GM21367 (cell line): ENCODE data around the gene ATP1B1.
A peak's percentile ranks its signal among the peaks of the same experiment; 100 is the strongest.
"Not testable (repeated sequence)": the region's sequence is repeated elsewhere in the genome, so short reads cannot be mapped to it uniquely, and the experiment has no call there.

Experiments used
- ATAC-seq: cut with Tn5 transposase; IDR thresholded peaks from one replicate; pipeline ENCODE4 v1.9.1; 2021; ENCODE audit not compliant: unreplicated experiment

Gene ATP1B1

DNA sequence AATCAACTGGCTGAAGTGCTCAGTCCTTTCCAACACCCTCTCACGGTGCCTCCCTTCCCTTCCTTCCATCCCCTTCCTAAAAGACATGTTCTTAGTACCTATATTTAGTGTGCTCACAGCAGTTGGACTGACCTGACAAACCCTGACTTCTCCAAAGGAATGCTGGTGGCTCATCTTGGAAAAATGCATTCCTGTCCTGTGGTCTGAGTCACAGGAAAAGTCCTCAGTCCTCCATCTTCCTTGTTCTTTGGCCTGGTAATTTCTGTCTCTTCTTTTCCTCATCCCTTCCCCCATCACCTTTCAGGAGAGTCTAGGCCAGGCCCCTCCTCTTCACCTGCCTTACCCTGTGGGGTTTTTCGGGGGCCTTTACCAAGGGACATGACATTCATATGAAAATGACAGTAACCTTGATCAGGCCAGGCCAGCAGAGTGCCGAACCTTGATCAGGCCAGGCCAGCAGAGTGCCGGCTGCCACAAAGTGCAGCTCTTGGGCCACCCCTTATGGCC lies 7.2 kb downstream of the ATP1B1 start:
- no peak for ATAC-seq

- ATAC-seq: no peak
Observed at GRCh38 chr1:169115891-169116585, 9.5 kb downstream of the ATP1B1 start.

DNA sequence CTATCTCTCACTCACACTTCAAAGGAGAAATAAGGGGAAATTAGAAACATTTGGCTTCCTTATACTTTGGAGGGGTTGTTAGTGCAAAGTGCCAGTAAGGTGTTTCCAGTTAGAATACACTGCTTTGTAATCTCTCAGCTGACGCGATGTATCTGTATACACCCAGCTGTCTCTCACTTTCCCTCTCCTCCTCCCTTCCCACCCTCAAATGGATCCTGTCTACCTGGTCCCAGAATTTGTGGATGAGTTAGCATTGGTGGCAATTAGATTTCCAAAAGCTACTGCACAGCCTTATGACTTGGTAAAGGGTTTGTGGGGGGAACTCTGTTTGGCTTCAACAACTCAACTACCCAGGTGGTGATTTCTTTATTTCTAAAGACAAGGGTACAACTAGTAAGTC lies 10.5 kb downstream of the ATP1B1 start:
- no peak for ATAC-seq

GRCh38 chr1:169117599-169117998 lies 11.1 kb downstream of the ATP1B1 start:
- no peak for ATAC-seq

- ATAC-seq: no peak
Observed at GRCh38 chr1:169118227-169118626, 11.7 kb downstream of the ATP1B1 start.

DNA sequence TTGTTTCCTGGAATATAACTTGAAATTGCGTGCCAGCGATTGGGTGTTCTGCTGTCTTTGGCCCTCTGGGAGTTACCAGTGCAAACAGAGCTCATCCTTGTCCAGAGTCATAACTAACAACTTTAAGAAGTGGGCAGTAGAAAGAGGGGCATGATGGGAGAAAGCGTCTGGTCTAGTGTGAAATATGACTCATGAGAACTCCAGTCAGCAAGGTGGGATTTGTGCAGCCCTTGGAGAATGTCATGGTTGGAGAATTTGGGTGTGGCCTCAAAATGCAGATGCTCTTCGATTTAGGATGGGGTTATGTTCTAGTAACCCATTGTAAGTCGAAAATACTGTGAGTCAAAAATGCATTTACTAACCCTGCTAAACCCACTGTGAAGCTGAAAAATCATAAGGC lies 12.9 kb downstream of the ATP1B1 start:
- ATAC-seq: no peak

- no peak for ATAC-seq
Observed at GRCh38 chr1:169120066-169120465, 13.6 kb downstream of the ATP1B1 start.

GRCh38 chr1:169121146-169121923 lies 14.8 kb downstream of the ATP1B1 start:
- no peak for ATAC-seq

- ATAC-seq: peak; percentile 61
Observed at GRCh38 chr1:169122976-169123375, 16.5 kb downstream of the ATP1B1 start.

GRCh38 chr1:169124459-169124858 lies 18.0 kb downstream of the ATP1B1 start:
- no peak for ATAC-seq

- not testable (repeated sequence) for ATAC-seq
Observed at GRCh38 chr1:169125597-169125996, 19.1 kb downstream of the ATP1B1 start.

DNA sequence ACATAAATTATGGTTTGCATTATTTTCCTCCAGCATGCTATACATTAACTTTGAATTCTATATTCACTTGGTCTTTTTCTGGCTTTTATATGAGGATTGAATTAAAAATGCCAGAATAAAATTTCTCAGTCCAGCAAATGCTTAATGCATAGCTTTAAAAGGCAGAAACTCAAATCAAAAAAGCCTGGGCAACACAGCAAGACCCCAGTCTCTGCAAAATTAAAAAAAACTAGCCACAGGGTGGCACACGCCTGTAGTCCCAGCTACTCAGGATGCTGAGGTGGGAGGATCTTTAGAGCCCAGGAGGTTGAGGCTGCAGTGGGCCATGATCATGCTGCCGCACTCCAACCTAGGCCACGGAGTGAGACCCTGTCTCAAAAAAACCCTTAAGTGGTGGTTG lies 19.8 kb downstream of the ATP1B1 start:
- ATAC-seq: no peak

DNA sequence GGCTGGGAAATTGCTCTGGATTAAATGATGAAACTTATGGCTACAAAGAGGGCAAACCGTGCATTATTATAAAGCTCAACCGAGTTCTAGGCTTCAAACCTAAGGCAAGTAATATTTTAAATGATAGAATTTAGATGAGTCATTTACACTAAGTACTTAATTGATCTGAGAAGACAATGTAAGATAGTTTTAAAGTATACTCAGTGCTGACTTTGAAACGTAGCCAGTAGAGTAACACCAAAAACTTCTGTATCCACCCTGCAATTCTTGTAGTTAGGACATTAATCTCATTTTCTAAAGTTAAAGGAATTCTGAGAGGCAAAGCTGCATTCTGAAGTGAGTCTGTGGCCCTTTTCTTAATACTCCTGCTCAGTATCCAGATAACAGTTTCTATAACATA lies 20.8 kb downstream of the ATP1B1 start:
- ATAC-seq: no peak

- ATAC-seq: no peak
Observed at GRCh38 chr1:169128562-169128961, 22.1 kb downstream of the ATP1B1 start.

DNA sequence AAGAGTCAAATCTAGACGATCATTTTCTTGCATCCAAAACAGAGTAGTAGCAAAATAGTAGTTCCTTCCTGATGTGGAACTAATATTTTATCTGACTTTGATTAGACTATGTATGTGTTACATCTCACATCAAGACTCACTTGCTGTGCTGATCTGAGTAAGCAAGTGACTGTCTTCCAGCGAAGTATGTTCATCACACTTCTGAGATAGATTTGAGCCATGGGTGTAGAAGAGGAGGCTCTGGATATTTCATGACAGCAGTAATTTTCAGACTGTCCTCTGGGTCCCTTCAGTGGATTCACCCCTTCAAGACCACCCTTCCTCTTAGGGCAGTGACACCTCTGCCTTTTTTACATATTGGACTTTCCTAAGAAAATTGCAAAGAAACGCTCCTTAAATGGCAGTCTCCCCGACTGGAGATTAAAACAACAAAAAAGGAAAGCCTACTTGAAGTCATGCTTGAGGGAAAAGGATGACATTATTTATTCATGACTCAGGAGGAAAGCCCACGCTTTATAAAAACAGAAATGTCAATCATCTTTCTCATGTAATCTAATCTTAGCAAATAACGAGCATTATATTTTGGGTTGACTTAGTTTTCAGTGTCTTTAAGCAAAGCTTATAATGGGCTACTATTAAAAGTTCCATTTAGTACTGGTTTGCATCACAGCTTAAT lies 22.8 kb downstream of the ATP1B1 start:
- no peak for ATAC-seq

DNA sequence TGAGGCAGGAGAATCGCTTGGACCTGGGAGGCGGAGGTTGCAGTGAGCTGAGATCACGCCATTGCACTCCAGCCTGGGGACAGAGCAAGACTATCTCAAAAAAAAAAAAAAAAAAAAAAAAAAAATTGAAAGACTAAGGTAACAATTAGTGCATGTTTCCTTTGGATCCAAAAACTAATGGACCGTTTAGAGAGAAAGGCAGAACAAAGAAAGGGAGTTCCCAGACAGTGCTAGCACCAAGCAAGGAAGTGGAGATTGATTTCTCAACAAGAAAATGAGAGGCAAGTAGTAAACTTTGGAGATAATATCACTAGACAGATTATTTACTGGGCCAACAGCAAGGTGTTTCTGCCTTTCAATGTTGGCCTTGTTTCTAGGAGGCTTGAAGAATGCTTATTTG lies 24.2 kb downstream of the ATP1B1 start:
- no peak for ATAC-seq

GRCh38 chr1:169132512-169133227 lies 26.2 kb downstream of the ATP1B1 start:
- no peak for ATAC-seq

- no peak for ATAC-seq
Observed at GRCh38 chr1:169133228-169133576, 26.7 kb downstream of the ATP1B1 start.

- no peak for ATAC-seq
Observed at GRCh38 chr1:169133801-169134502, 27.5 kb downstream of the ATP1B1 start.

GRCh38 chr1:169137357-169137756 lies 30.9 kb downstream of the ATP1B1 start:
- no peak for ATAC-seq
